Small intestine (tissue), 7 donors: ENCODE measurements around the gene ITFG1. TPM values are rescaled to one million over a fixed set of nuclear protein-coding genes. Genes with fewer than 3 reads are reported as not detected.
A peak's percentile ranks its signal among the peaks of the same experiment; 100 is the strongest.
"Not testable (repeated sequence)": the region's sequence is repeated elsewhere in the genome, so short reads cannot be mapped to it uniquely, and the experiment has no call there.

Experiments used
- DNase-seq, 2 donors: peaks; one replicate each; pipeline versions ENCODE4 v3.0.0 to v3.0.0-alpha.2; 2013
- FAIRE-seq: peaks from 2 replicates; lab custom pipeline; 2012; peaks lifted over from hg19 to GRCh38; lab: Jason Lieb, UNC
- H3K27ac ChIP-seq, 3 donors: one replicate each; pipeline ENCODE4 v1.5.1; 2013; ENCODE audit warnings: low read length in 2 of 3, mild to moderate bottlenecking in 2 of 3, control low read depth in 1 of 3, inconsistent platforms in 1 of 3, low read depth in 1 of 3, moderate library complexity in 1 of 3
- H3K27me3 ChIP-seq, 3 donors: one replicate each; pipeline ENCODE4 v1.6.1; 2013; ENCODE audit warnings: low read length in 3 of 3, inconsistent platforms in 1 of 3; ENCODE audit not compliant: control insufficient read depth in 3 of 3, insufficient read depth in 3 of 3
- H3K36me3 ChIP-seq, 3 donors: one replicate each; pipeline ENCODE4 v1.6.1; 2013; ENCODE audit warnings: low read length in 3 of 3, inconsistent platforms in 1 of 3, low read depth in 1 of 3, mild to moderate bottlenecking in 1 of 3, moderate library complexity in 1 of 3; ENCODE audit not compliant: control insufficient read depth in 3 of 3, insufficient read depth in 2 of 3
- H3K4me1 ChIP-seq, 3 donors: one replicate each; pipeline ENCODE4 v1.6.1; 2013; ENCODE audit warnings: low read length in 2 of 3, inconsistent platforms in 1 of 3, low read depth in 1 of 3, mild to moderate bottlenecking in 1 of 3, moderate library complexity in 1 of 3; ENCODE audit not compliant: control insufficient read depth in 3 of 3, insufficient read depth in 2 of 3
- H3K4me3 ChIP-seq, 3 donors: one replicate each; pipeline ENCODE4 v1.5.1; 2013; ENCODE audit warnings: low read length in 3 of 3, control low read depth in 1 of 3, inconsistent platforms in 1 of 3, low read depth in 1 of 3, mild to moderate bottlenecking in 1 of 3, moderate library complexity in 1 of 3
- H3K9me3 ChIP-seq, 2 donors: one replicate each; pipeline ENCODE4 v1.6.1; 2013; ENCODE audit warnings: low read depth in 1 of 2, low read length in 1 of 2; ENCODE audit not compliant: control insufficient read depth in 2 of 2, insufficient read depth in 1 of 2
- WGBS, 3 donors: extraction: QIAGEN DNeasy Blood & Tissue Kit; methylation state at CpG; one replicate each; pipeline ENCODE4 v1.1.7; 2013; 5-methylcytosine and 5-hydroxymethylcytosine counted together
- polyA plus RNA-seq, 4 donors: library from polyadenylated mRNA; stranded (reverse) in 3 of 4; unstranded in 1 of 4; fragments of 200-250 nt in 3 of 4; fragments of 120-200 nt in 1 of 4; gene quantifications; one replicate each; pipeline versions ENCODE4 v1.2.1 to v1.2.3, GENCODE V29; 2013
- donor health status: healthy with polysubstance abuse.
- donor health status: control.
- donor health status: control.
- donor health status: Bipolar disorder and iron deficiency.
- donor health status: healthy.

ITFG1 gene
- polyA plus RNA-seq, 4 donors = 19.5 to 59.9 (median 25.5) TPM

GRCh38 chr16:47342055-47342454 is 118.8 kb downstream of the ITFG1 start:
- Histone ChIP-seq H3K27me3 (no peaks in the 10 kb centered on the region), H3K4me3 (no peak overlapping the region), H3K4me1 (no peaks in the 10 kb centered on the region), H3K36me3 (peaks cover 0 to 3% (median 2%) of the 10 kb centered on the region in 3 donors), H3K27ac (no peak overlapping the region), H3K9me3 (peaks cover 0 to 12% of the 10 kb centered on the region in 2 donors)
- DNase-seq (no peak), FAIRE-seq (no peak)
- WGBS, 3 donors = 65 to 73% (median 70%) methylated on average over 2 of the region's 2 CpGs

- H3K36me3 ChIP-seq, FAIRE-seq, DNase-seq, H3K27ac ChIP-seq, H3K4me1 ChIP-seq, H3K4me3 ChIP-seq, H3K27me3 ChIP-seq, H3K9me3 ChIP-seq: not testable (repeated sequence)
- 83 to 88% (median 88%) methylated on average over 3 of the region's 3 CpGs for WGBS, 3 donors
Measured at GRCh38 chr16:47330562-47330961, 130.3 kb downstream of the ITFG1 start.

GRCh38 chr16:47324309-47324708 is 136.6 kb downstream of the ITFG1 start:
- DNase-seq, H3K36me3 ChIP-seq, H3K9me3 ChIP-seq, H3K27me3 ChIP-seq, FAIRE-seq, H3K4me3 ChIP-seq, H3K27ac ChIP-seq, H3K4me1 ChIP-seq: not testable (repeated sequence)
- WGBS, 3 donors = 93 to 96% (median 95%) methylated on average over 2 of the region's 2 CpGs

- no peaks in the 10 kb centered on the region for H3K9me3 ChIP-seq
- DNase-seq (no peak), FAIRE-seq (no peak)
- H3K4me3 ChIP-seq = no peak overlapping the region
- no peak overlapping the region for H3K27ac ChIP-seq
- no peaks in the 10 kb centered on the region for H3K36me3 ChIP-seq
- H3K27me3 ChIP-seq = no peaks in the 10 kb centered on the region
- H3K4me1 ChIP-seq = no peaks in the 10 kb centered on the region
Measured at GRCh38 chr16:47323241-47323640, 137.6 kb downstream of the ITFG1 start.

DNA sequence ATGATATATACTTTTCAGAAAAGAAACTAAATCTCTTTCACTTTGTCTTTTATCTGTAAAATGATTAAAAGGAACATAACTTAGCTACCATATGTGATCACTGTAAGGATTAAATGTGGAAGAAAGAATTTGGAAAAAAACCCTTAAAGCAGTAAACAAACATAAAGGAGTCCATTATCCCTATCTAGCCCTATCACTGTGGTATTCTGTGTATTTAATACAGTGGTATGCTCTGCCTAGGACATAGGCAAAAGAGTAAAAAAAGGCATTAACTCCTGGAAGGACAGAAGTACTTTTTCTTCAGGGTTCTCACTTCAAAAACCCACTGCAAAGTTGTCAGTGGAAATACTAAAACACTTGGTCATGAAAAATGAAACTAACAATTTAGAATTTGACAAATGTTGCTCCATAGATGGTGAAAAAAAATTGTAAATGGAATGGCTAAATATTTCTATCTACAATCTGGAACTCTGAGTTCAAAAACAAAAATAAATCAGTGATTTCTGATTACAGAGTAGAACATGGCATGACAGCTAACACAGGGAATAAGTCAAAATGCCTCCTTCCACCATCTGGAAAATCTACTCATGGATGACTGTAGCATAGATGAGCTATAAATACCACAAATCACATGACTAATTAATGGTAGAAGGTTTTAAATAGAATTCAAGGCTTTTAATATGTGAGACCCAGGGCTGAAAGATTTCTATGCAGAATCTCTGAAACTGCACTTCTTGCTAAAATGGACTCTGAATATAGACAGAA is 140.1 kb downstream of the ITFG1 start:
- DNase-seq (no peak), FAIRE-seq (no peak)
- no peaks in the 10 kb centered on the region for H3K9me3 ChIP-seq
- H3K27ac ChIP-seq = no peak overlapping the region
- H3K27me3 ChIP-seq = no peaks in the 10 kb centered on the region
- H3K36me3 ChIP-seq = no peaks in the 10 kb centered on the region
- no peaks in the 10 kb centered on the region for H3K4me1 ChIP-seq
- H3K4me3 ChIP-seq = no peak overlapping the region

DNA sequence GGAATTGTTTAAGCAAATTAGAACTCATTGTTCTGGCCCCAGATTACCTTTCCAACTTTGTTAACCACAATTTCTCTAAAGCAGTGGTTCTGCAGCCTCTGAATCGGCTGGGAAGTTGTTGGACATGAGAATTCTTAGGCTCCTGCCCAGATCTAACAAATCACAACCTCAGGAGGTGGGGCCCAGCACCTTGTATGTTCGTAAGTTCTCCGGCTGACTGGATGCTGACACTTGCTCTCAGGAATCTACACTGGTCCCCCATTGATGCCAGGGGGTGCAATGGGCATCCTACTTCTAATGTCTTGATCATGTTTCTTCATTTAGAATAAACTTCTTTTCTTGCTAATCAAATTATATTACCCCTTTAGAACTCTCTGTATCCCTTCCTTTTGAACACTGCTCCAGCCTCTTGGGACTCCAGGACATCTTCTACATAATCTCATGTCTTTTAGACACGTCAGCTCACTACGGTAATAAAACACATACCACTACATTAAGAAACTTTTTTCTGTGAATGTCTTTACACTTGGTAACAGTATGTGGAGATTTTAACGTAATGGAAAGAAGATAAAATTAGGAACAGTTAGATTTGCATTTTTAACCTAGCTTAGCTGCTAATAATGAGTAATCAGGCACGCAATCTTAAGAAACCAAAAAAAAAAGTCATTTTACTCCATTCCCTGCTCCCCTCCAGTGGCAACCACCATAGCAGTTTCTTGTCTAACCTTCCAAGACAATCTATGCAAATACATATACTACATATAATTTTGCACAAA is 143.2 kb downstream of the ITFG1 start:
- H3K27me3 ChIP-seq = no peaks in the 10 kb centered on the region
- no peaks in the 10 kb centered on the region for H3K9me3 ChIP-seq
- FAIRE-seq (no peak), DNase-seq (no peak)
- no peaks in the 10 kb centered on the region for H3K4me1 ChIP-seq
- H3K36me3 ChIP-seq = no peaks in the 10 kb centered on the region
- no peak overlapping the region for H3K4me3 ChIP-seq
- no peak overlapping the region for H3K27ac ChIP-seq
- 83 to 94% (median 89%) methylated on average over 7 of the region's 7 CpGs for WGBS, 3 donors

GRCh38 chr16:47316442-47317015 is 144.3 kb downstream of the ITFG1 start:
- Histone ChIP-seq H3K27ac (no peak overlapping the region), H3K36me3 (peaks cover 0 to 2% (median 0%) of the 10 kb centered on the region in 3 donors), H3K4me1 (no peaks in the 10 kb centered on the region), H3K9me3 (no peaks in the 10 kb centered on the region), H3K27me3 (no peaks in the 10 kb centered on the region), H3K4me3 (no peak overlapping the region)
- 80 to 97% (median 96%) methylated on average over 2 of the region's 2 CpGs for WGBS, 3 donors
- FAIRE-seq (no peak), DNase-seq (no peak)

- Histone ChIP-seq H3K27me3 (no peaks in the 10 kb centered on the region), H3K9me3 (no peaks in the 10 kb centered on the region), H3K4me1 (no peaks in the 10 kb centered on the region), H3K36me3 (peaks cover 0 to 6% (median 2%) of the 10 kb centered on the region in 3 donors), H3K27ac (no peak overlapping the region), H3K4me3 (no peak overlapping the region)
- FAIRE-seq = no peak
- DNase-seq = peak; percentile 3 to 23
- WGBS, 3 donors = 81 to 87% (median 84%) methylated on average over 8 of the region's 8 CpGs
Measured at GRCh38 chr16:47311738-47312505, 148.9 kb downstream of the ITFG1 start.
